Measurements from ENCODE around the gene SPRR4.
"Not testable (repeated sequence)": the region's sequence is repeated elsewhere in the genome, so short reads cannot be mapped to it uniquely, and the experiment has no call there.

SPRR4 gene

DNA sequence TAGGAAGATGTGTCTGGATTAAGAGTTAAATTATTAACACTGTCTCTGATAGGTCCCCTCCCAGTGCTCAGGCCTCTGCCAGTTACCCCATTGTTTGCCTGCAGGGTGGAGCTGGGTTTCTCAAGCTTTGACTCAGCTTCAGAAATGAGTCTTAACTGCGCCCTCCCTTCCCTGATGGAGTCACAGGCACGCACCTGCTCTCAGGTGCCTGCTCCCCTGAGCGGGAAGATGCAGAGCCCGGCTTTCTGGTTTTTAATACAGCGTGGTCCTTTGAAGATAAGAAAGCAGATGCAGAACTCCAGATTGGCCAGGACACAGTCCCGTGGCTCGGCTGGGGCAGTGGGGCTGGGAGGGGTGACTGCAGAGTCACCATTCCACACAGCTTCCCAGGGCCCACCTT, 3.2 kb upstream of the SPRR4 start:
- DNase-seq, result no peak

DNA sequence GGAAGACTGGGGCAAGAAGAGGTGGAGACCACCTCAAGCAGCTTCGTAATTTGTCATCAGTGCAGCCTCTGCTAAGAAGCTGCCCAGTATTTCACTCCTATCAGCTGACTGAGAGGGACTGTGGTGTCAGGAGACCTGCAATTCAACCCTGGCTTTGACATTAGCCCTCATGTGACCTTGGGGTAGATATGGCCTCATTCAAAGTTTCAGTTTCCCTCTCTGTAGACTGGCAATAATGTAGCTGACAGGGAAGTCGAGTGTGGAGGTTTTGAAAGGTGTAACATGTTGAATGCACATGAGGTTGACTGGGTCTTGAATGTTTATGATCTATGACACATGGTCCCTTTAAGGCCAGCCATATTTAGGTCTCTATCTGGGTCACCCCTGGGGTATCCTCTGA, 2.2 kb upstream of the SPRR4 start:
- no peak for DNase-seq

DNA sequence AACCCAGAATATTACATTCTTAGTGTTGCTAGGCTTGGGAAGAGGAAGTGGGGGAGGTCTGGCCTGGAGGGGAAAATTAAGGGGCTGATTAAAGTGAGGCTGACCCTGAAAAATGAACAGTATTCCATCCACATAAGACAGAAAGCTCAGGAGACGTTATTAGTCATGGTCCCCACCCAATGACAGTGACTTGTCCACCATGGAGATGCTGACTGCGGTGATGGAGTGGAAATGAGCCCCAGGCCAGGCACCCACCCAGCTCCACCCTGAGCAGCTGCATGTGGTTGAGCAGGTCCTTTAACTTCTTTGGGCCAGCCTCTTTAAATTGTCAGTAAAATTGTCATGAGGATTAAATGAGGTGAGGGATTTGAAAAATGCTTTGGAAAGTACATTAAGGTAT, 1.4 kb upstream of the SPRR4 start:
- DNase-seq, result no peak

DNA sequence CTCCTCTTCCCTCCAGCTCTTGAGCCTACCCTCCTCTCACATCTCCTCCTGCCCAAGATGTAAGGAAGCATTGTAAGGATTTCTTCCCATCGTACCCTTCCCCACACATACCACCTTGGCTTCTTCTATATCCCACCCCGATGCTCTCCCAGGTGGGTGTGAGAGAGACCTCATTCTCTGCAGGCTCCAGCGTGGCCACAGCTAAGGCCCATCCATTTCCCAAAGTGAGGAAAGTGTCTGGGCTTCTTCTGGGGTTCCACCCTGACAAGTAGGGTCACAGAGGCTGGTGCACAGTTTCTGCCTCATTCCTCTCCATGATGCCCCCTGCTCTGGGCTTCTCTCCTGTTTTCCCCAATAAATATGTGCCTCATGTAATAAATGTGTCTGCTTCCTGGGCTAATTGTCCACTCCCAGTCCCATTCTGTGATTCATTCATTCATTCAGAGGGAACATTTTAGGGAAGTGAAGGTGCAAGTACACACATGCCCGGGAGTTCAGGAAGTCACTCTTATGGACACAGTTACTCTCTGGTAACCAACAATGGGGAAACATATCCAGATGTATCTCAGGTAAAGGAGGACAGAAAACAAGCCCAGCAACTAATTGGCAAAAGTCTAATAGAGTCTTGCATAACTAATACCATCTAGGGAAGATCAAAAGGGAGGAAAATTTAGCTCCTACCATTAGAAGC, 1.9 kb downstream of the SPRR4 start:
- DNase-seq, result no peak

DNA sequence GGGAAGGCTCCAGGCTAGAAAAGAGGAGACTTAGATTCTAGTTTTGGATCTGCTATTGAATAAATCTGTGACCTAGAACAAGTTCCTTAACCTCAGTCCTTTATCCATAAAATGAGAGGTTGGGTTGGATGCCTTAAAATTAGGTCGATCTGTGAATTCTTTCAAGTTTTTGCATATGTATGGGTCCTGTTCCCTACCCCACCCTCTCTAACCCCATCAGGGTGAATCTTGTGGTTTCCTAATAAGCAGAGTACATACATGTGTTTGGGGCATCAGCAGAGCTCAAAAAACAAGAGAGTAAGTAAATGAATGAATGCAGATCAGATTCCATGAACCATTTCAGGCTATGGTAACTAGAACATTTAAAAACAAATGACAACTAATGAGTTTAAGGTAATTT, 6.2 kb downstream of the SPRR4 start:
- DNase-seq, result no peak

DNA sequence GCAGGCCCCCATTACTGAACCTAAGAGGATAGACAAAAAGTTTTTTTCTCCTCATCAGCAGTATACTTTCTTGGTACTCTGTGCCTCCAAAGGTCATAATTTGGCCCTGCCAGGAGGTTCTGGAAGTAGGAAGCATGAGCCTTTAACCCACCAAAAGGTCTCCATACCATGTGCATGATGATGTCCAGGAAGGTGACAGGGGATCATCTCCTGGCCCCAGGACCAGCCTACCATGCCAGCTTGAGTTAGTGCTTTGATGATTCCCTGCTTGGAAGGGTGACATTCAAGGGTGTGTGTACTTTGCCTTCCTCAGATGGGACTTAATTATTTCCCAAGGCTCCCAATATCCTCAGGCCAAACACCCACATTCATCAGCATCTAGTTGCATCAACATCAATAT, 7.2 kb downstream of the SPRR4 start:
- DNase-seq, result no peak

DNA sequence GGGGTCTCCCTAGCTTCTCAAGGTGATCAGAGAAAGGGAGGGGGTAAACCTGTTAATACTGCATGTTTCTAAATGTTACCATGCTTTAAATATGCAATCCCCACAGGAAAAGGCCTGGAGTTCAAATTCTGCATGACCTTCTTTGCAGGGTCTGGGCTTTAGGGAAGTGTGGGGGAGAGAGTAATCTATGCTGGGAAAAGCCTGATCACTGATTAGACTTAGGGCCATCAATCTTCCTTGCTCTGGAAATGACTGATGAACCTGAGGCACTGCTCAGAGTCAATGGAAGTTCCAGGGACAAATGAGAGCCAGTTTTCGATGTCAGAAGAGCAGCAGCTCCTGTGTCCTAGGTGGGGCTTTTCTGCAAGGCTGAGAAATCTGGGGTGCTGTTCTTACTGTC, 10.2 kb downstream of the SPRR4 start:
- DNase-seq, result no peak

DNA sequence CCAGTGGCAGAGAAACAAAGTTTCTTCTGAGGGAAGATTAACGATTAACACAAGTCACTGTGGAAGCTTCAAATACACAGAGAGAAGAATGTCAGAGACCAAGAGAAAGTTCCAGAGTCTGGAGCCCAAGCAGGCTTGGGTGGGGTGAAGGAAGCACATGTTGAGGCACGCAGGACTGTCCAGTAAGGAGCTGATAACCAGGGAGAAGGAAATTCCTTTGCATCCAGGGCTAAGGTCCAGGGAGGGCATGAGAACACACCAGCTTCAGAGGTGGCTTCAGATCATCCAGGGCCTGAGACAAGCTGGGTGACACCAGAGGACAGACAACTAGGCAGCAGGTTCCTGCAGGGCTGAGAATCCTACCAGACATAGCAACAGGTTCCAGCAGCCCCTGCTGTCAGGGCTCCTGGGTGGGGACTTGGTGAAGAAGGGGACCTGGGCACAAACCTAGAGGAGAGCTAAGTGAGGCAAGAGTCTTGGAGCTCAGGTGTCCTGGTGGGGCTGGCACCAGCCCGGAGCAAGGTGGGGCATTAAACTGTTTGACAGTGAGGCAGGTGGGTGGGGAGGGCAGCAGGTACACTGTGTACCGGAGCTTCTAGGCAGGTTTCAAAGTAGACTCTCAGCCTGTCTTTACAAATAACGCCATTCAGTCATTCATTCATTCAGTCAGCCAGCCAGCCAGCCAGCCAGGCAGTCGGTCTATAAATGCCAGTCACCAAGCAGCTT, 10.9 kb downstream of the SPRR4 start:
- no peak for DNase-seq

DNA sequence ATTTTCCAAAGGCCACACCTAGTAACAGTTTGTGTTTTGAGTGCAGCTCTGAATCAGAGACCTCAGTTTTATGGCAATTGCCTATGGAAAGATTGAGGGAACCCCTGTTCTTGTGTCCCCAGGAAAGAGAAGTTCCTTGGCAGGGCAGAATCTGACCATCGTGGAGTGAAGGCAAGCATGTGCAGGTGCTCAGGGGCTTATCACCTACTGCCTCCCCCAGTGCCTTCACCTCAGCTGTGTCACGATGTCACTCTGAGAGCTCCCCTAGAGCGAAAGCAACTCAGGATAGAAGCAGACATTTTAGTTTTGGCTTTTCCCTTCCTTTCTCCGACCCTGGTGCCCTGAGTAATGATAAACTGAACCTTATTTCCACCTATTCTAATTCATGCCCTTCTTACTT, 11.6 kb downstream of the SPRR4 start:
- no peak for DNase-seq

DNA sequence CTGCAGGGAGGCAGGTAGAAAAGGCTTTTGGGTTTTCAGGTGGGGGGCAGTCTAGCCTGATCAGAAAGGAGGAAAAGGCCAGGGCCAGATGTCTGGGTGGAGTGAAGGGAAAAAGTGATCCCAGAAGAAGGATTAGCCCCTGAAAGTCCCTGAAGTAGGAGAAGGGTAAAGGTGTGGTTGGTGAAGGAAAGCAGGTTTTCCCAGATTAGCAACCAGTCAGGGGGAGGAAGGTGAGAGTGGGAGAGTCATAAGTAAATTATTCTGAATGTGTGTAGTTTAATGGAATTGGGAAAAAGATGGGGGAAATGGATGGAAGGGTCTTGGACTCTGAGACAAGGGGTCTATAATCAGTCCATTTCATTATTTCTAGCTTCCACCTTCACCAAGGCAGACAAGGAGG, 12.8 kb downstream of the SPRR4 start:
- no peak for DNase-seq

DNA sequence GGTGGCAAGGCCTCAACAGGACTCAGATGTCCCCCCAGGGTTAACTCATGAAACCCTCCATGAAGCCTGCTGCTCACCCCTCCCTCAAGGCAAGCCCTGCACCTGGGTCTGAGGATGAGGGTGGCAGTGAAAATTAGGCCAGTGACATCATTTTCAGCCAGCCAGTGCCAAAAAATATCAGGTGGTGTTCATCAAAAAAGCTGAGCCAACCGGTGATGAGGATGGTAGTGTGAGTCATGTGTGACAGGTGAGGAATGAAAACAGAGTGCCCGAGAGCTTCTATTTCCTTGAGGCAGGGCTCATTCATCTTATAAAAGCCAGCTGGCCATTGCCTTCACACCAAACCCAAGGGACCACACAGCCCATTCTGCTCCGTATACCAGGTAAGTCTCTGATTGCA, 13.3 kb downstream of the SPRR4 start, which contains the start of gene SPRR1A:
SPRR1A (plus strand) TSS at position 339 of the 400 bp plus-strand sequence. CDS start 1,150 bp downstream, outside the sequence.
- no peak for DNase-seq

DNA sequence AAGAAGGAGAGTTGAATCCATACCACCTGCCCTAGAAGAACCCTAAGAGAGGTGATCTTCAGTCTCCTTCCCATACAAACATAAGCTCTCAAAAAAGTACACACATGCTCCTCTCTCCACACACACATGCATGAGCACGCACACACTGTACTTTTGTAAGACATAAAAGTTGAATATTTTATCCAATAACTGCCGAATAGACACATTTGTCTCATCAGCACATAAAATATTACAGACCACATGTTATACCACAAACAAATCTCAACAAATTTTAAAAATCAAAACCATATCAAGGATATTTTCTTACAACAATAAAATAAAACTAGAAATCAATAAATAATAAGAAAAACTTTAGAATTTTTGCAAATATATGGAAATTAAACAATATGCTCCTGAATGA, 16.1 kb downstream of the SPRR4 start:
- no peak for DNase-seq

DNA sequence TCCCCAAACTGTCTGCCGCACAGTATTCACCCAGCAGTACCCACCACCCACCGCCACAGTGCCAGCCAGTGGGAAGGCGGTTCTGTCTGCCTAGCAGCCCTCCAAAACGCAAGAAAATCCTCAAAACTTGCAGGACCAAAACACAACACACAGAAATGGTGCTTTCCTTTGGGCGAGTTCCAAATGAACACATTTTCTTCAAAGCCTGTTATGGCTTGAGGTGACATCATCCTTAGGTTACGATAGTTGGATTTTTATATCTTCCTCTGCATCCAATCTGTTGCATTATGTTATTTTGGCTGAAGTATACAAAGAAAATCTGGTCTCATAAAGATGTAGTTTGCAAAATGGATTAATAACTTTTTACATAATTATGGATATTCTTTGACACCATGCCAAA, 22.7 kb downstream of the SPRR4 start:
- DNase-seq, result no peak

DNA sequence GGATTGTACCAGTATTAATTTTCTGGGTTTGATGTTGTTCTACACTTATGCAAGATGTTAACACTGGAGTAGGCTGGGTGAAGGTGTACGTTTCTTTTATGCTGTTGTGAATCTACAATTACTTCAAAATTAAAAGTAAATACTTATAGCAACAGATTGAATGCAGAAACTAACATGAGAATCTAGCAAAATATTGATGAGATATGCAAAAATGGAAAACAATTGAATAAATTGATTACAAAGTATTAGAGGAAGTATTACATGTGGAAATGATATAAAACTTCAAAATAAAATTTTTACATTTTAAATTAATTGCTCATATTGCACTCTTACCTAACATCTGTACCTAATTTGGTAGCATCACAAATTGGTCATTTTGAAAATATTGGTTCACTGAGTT, 25.4 kb downstream of the SPRR4 start:
- DNase-seq, result no peak

DNA sequence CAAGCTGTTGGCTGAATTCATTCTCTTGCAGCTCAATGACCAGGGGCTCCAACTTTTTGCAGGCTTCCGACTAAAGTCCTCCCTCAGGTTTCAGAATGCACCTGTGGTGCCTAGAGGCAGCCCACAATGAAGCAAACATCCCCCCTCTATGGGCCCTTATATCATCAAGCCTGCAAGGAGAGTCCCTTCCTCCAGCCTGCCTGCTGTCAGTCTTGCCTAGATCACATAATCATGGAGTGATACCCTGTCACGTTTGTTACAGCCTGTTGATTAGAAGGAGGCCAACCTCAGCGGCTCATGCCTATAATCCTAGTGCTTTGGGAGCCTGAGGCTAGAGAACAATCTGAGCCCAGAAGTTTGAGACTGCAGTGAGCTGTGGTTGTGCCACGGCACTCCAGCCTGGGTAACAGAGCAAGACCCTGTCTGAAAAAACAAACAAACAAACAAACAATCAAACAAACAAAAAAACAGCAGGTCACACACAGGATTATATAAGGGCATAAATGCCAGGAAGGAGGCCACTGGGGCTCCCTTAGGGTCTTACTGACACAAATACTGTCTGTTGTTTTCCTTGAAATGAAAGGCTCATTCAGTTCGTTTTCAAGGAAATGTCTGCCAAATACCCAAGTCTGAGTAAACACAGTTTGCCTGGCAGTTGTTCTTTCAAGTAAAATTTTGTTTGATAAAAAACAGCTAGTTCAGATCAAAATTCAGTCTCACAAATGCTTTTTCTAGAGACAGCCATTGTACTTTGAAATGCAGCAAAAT, 26.4 kb downstream of the SPRR4 start:
- DNase-seq, result no peak

DNA sequence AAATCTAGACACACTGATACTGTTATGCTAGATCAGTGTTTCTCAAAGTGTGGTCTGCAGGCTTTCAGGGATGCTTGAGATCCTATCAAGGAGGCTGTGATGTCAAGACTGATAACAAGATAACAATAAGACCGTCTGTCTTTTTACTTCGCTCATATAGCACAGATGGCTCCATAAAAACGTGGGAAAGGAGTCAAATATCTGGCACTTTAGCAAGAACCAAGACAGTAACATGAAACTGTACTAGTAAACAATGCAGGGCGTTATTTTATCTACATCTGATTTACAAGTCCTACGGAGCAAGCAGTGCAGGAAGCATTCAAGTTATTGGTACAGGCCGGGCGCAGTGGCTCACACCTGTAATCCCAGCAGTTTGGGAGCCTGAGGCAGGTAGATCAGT, 27.5 kb downstream of the SPRR4 start:
- DNase-seq, result no peak

DNA sequence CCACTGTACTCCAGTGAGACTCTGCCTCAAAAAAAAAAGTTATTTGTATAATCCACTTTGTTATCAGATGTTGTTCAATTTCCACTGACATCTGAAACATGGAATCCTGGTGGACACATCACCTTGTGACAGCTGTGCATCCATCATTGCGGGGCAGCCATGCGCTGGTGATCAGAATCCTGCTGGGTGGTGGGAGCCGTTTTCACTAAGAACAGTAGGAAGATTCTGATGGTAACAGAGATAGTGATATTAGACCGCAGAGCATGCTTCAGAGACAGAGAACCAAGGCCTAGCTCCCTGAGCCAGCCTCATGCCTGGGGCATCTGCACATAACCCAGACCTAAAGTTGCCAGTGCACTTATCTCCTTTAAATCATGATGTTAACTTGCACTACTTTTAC, 28.0 kb downstream of the SPRR4 start:
- no peak for DNase-seq

DNA sequence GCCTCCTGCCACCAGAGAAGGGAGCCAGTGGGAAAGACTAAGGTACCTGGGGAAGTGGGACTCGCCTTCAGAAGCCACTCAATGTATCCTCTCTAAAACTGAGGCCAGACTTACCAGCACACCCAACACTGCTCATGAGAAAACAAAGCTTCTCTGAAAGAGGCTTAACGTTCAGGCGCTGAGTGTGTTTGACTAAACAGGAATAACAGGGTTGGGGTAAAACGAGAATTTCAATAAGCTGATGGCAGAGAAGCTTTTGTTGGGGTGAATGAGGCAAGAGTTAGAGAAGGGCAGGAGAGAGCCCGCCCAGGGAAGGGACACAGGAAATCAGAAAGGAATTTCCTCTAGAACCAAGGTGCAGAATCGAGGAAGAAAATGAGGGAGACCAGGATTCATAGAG, 29.4 kb downstream of the SPRR4 start:
- no peak for DNase-seq

DNA sequence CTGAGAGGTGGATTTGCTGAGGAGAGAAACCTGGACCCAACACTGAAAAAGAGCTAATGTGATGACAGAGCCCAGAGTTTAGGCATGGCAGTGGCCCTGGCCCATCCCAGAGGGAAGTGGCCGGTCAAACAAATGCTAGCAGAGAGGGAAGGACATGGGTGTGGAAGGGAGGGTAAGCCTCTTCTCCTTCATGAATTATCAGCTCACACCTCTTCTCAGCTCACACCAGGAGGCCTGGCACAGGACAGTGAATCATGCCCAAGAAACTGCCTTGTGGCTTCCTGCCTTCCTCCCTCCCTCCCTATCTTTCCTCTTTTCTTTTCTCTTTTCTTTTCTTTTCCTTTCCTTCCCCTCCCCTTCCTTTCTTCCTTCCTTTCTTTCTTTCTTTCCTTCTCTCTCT, 29.8 kb downstream of the SPRR4 start:
- no peak for DNase-seq

DNA sequence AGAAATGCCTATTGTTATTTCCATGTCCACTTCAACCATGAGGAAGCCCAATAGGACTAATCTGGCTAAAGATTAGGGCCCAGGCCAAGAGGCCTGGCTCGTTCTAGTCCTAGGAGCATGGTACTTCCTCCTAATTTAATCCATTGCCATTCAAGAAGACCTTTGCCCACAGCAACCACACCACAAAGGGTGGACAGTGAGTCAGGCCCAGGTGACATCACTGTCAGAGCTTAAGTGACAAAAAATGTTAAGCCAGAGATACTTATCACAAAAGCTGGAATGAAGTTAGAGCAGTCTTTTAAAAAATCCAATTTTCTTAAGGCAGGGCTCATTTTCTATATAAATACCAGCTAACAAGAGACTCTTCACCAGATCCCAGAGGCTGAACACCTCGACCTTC, 30.9 kb downstream of the SPRR4 start, which contains the start of gene SPRR3:
SPRR3 (plus strand) TSS at position 368 of the 400 bp plus-strand sequence. CDS start 1,272 bp downstream, outside the sequence.
- DNase-seq, result no peak

DNA sequence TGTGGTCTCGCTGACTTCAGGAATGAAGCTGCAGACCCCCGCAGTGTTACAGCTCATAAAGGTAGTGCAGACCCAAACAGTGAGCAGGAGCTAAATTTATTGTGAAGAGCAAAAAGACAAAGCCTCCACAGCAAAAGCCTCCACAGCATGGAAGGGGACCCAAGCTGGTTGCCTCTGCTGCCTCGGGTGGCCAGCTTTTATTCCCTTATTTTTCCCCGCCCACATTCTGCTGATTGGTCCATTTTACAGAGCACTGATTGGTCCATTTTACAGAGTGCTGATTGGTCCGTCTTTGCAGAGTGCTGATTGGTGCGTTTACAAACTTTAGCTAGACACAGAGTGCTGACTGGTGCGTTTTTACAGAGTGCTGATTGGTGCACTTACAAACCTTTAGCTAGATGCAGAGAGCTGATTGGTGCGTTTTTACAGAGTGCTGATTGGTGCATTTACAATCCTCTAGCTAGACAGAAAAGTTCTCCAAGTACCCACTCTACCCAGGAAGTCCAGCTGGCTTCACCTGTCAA, 40.8 kb downstream of the SPRR4 start:
- not testable (repeated sequence) for DNase-seq

DNA sequence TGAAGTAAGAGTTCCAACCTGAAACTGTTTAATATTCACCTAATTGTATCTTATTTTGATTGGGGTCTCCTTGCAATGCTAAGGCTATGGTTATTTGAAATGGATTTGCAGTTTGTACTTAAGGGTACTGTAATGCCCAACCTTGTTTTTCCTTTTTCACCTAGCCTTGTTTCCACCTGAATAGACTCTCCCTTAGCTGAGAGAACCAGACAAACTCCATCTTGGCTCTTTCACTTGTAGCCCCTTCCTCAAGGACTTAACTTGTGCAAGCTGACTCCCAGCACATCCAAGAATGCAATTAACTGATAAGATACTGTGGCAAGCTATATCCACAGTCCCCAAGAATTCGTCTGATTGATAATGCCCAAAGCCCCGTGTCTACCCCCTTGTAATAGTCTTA, 51.4 kb downstream of the SPRR4 start:
- DNase-seq, result not testable (repeated sequence)
